Sigmoid colon (tissue), 7 donors: ENCODE data around the gene TSPAN11. TPM values are rescaled to one million over a fixed set of nuclear protein-coding genes. Genes with fewer than 3 reads are reported as not detected.

Experiments used
- DNase-seq: peaks from one replicate; pipeline ENCODE4 v3.0.0-alpha.2; 2019
- H3K27ac ChIP-seq, 4 donors: fragments of 200-600 bp; sonication (generic); one replicate each; pipeline ENCODE4 v1.5.1; 2016 to 2019; ENCODE audit warnings: mild to moderate bottlenecking in 1 of 4
- H3K27me3 ChIP-seq, 3 donors: fragments of 200-600 bp; sonication (generic); one replicate each; pipeline ENCODE4 v1.5.1; 2019; ENCODE audit warnings: mild to moderate bottlenecking in 1 of 3
- H3K36me3 ChIP-seq, 4 donors: fragments of 200-600 bp; sonication (generic); one replicate each; pipeline ENCODE4 v1.5.1; 2016 to 2019
- H3K4me1 ChIP-seq, 4 donors: fragments of 200-600 bp; sonication (generic); one replicate each; pipeline ENCODE4 v1.5.1; 2017 to 2019
- H3K4me3 ChIP-seq, 4 donors: fragments of 200-600 bp; sonication (generic); one replicate each; pipeline ENCODE4 v1.5.1; 2017 to 2019; ENCODE audit warnings: mild to moderate bottlenecking in 2 of 4, moderate library complexity in 1 of 4
- H3K9me3 ChIP-seq, 4 donors: fragments of 200-600 bp in 3 of 4; sonication (generic) in 3 of 4; one replicate each; pipeline versions ENCODE4 v1.5.1 to v1.6.1; 2013 to 2019
- CTCF ChIP-seq, 4 experiments: fragments of 450-650 bp in 3 of 4; fragments of 200-600 bp in 1 of 4; IDR thresholded peaks; one replicate each; pipeline ENCODE4 v1.5.1; 2016 to 2019; ENCODE audit warnings: antibody characterized with exemption in 4 of 4, mild to moderate bottlenecking in 3 of 4, moderate library complexity in 2 of 4
- EP300 ChIP-seq, 4 donors: sonication (generic); formaldehyde crosslinking; IDR thresholded peaks; one replicate each; pipeline ENCODE4 v1.6.1; 2017; ENCODE audit warnings: antibody characterized with exemption in 4 of 4
- POLR2A ChIP-seq, 2 donors: fragments of 450-650 bp; IDR thresholded peaks; one replicate each; pipeline ENCODE4 v1.6.1; 2016; ENCODE audit warnings: antibody characterized with exemption in 2 of 2, mild to moderate bottlenecking in 2 of 2, moderate library complexity in 2 of 2
- POLR2AphosphoS5 ChIP-seq, 4 donors: sonication (generic); formaldehyde crosslinking; IDR thresholded peaks; one replicate each; pipeline ENCODE4 v1.6.1; 2017; ENCODE audit warnings: antibody characterized with exemption in 4 of 4
- WGBS, 2 donors: extraction: QIAGEN DNeasy Blood & Tissue Kit; methylation state at CpG; one replicate each; pipeline ENCODE4 v1.1.7; 2013; 5-methylcytosine and 5-hydroxymethylcytosine counted together
- intact Hi-C: fragments of 100-400 bp; cut with DNase I; formaldehyde crosslinking; loops from one replicate; pipeline ENCODE4 v1.15.1; 2023
- polyA plus RNA-seq, 3 donors: library from polyadenylated mRNA; stranded (reverse); fragments of 200-250 nt; gene quantifications; one replicate each; pipeline ENCODE4 v1.2.3, GENCODE V29; 2013
- total RNA-seq, 4 donors: library from RNA; depleted of rRNA; stranded (reverse); fragments of >200 nt; gene quantifications; one replicate each; pipeline ENCODE4 v1.1.0, GENCODE V29; 2016
- donor health status: healthy with polysubstance abuse.
- donor health status: Bipolar disorder and iron deficiency.
- donor health status: healthy.

Gene TSPAN11
- total and polyA plus RNA-seq, 7 donors = 0.23 to 18.9 (median 7.8) TPM

- Histone ChIP-seq H3K4me3 (no peak overlapping the region), H3K27ac (no peak overlapping the region), H3K36me3 (no peaks in the 10 kb centered on the region), H3K27me3 (no peaks in the 10 kb centered on the region), H3K9me3 (no peaks in the 10 kb centered on the region), H3K4me1 (no peaks in the 10 kb centered on the region)
- intact Hi-C loops = no loop called here
- WGBS, 2 donors = 86 to 88% methylated on average over 5 of the region's 5 CpGs
- no peak for TF ChIP-seq POLR2A (IDR thresholded peaks at IDR 0.05)
- DNase-seq = peak; percentile 50
These were observed 81.2 kb downstream of the TSPAN11 start for GRCh38 chr12:31007636-31008175.

GRCh38 chr12:31008241-31008761, 81.8 kb downstream of the TSPAN11 start:
- Histone ChIP-seq H3K9me3 (no peaks in the 10 kb centered on the region), H3K27me3 (no peaks in the 10 kb centered on the region), H3K4me3 (no peak overlapping the region), H3K27ac (no peak overlapping the region), H3K36me3 (no peaks in the 10 kb centered on the region), H3K4me1 (no peaks in the 10 kb centered on the region)
- intact Hi-C loops = no loop called here
- DNase-seq = peak; percentile 52
- TF ChIP-seq POLR2AphosphoS5 (IDR thresholded peaks at IDR 0.05) = no peak
- no peak for TF ChIP-seq CTCF (IDR thresholded peaks at IDR 0.05)
- TF ChIP-seq EP300 (IDR thresholded peaks at IDR 0.05) = no peak
- TF ChIP-seq POLR2A (IDR thresholded peaks at IDR 0.05) = no peak
- 85 to 86% methylated on average over 6 of the region's 6 CpGs for WGBS, 2 donors

GRCh38 chr12:31008961-31009840, 82.7 kb downstream of the TSPAN11 start:
- WGBS, 2 donors = 85 to 88% methylated on average over 19 of the region's 19 CpGs
- Histone ChIP-seq H3K9me3 (no peaks in the 10 kb centered on the region), H3K27ac (no peak overlapping the region), H3K27me3 (no peaks in the 10 kb centered on the region), H3K36me3 (no peaks in the 10 kb centered on the region), H3K4me1 (no peaks in the 10 kb centered on the region), H3K4me3 (no peak overlapping the region)
- intact Hi-C loops = no loop called here
- DNase-seq = peak; percentile 38
- TF ChIP-seq EP300 (IDR thresholded peaks at IDR 0.05) (no peak), POLR2A (IDR thresholded peaks at IDR 0.05) (no peak), CTCF (IDR thresholded peaks at IDR 0.05) (no peak), POLR2AphosphoS5 (IDR thresholded peaks at IDR 0.05) (no peak)

- Histone ChIP-seq H3K27ac (no peak overlapping the region), H3K4me3 (no peak overlapping the region), H3K36me3 (no peaks in the 10 kb centered on the region), H3K9me3 (no peaks in the 10 kb centered on the region), H3K27me3 (no peaks in the 10 kb centered on the region), H3K4me1 (no peaks in the 10 kb centered on the region)
- 77 to 87% methylated on average over 4 of the region's 4 CpGs for WGBS, 2 donors
- TF ChIP-seq POLR2AphosphoS5 (IDR thresholded peaks at IDR 0.05) (no peak), EP300 (IDR thresholded peaks at IDR 0.05) (no peak), POLR2A (IDR thresholded peaks at IDR 0.05) (no peak), CTCF (IDR thresholded peaks at IDR 0.05) (no peak)
- DNase-seq = peak; percentile 34
- intact Hi-C loops = no loop called here
These were observed 83.4 kb downstream of the TSPAN11 start for GRCh38 chr12:31009976-31010375.

- Histone ChIP-seq H3K4me1 (no peaks in the 10 kb centered on the region), H3K4me3 (no peak overlapping the region), H3K27ac (no peak overlapping the region), H3K9me3 (no peaks in the 10 kb centered on the region), H3K36me3 (no peaks in the 10 kb centered on the region), H3K27me3 (no peaks in the 10 kb centered on the region)
- DNase-seq = peak; percentile 32
- WGBS, 2 donors = 87 to 99% methylated on average over 5 of the region's 5 CpGs
- intact Hi-C loops = no loop called here
- TF ChIP-seq POLR2A (IDR thresholded peaks at IDR 0.05) (no peak), CTCF (IDR thresholded peaks at IDR 0.05) (no peak), POLR2AphosphoS5 (IDR thresholded peaks at IDR 0.05) (no peak), EP300 (IDR thresholded peaks at IDR 0.05) (no peak)
These were observed 84.8 kb downstream of the TSPAN11 start for GRCh38 chr12:31011336-31011735.
